GM23338 (cell line): Measurements from ENCODE around the gene SETBP1. TPM values are rescaled to one million over a fixed set of nuclear protein-coding genes. Genes with fewer than 3 reads are reported as not detected.

Source experiments
- ATAC-seq: fragments of 200-7000 bp; cut with Tn5 transposase; 3 replicates; pipeline ENCODE4 v1.9.1; 2020
- DNase-seq: peaks from one replicate; pipeline ENCODE4 v3.0.0-alpha.2; 2015; ENCODE audit warnings: low spot score
- H2AFZ ChIP-seq: fragments of 200-600 bp; sonication (generic); 2 replicates; pipeline ENCODE4 v1.8.0; 2016; ENCODE audit warnings: antibody characterized with exemption, mild to moderate bottlenecking, moderate library complexity
- H3F3A ChIP-seq: fragments of 200-600 bp; sonication (generic); replicated peaks from 2 replicates; pipeline ENCODE4 v1.8.0; 2017; ENCODE audit warnings: antibody characterized with exemption, mixed run types, low read depth
- H3K27ac ChIP-seq: fragments of 200-600 bp; sonication (generic); 2 replicates; pipeline ENCODE4 v1.6.1; 2016; ENCODE audit warnings: low read depth
- H3K27me3 ChIP-seq: fragments of 200-600 bp; sonication (generic); 2 replicates; pipeline ENCODE4 v1.8.0; 2016; ENCODE audit warnings: mild to moderate bottlenecking, mixed run types, moderate library complexity; ENCODE audit not compliant: insufficient read depth
- H3K36me3 ChIP-seq: fragments of 200-600 bp; sonication (generic); 2 replicates; pipeline ENCODE4 v1.8.0; 2016; ENCODE audit warnings: mild to moderate bottlenecking; ENCODE audit not compliant: insufficient read depth
- H3K4me1 ChIP-seq: fragments of 200-600 bp; sonication (generic); 2 replicates; pipeline ENCODE4 v1.8.0; 2016; ENCODE audit warnings: mild to moderate bottlenecking, moderate library complexity; ENCODE audit not compliant: insufficient read depth
- H3K4me2 ChIP-seq: fragments of 200-600 bp; sonication (generic); 2 replicates; pipeline ENCODE4 v1.7.1; 2017; ENCODE audit warnings: mixed run types
- H3K4me3 ChIP-seq: fragments of 200-600 bp; sonication (generic); 2 replicates; pipeline ENCODE4 v1.6.1; 2016; ENCODE audit warnings: mixed run types
- H3K79me2 ChIP-seq: fragments of 200-600 bp; sonication (generic); replicated peaks from 2 replicates; pipeline ENCODE4 v1.8.0; 2017; ENCODE audit warnings: mild to moderate bottlenecking; ENCODE audit not compliant: insufficient read depth
- H3K9me2 ChIP-seq: fragments of 200-600 bp; sonication (generic); 2 replicates; pipeline ENCODE4 v1.8.0; 2017; ENCODE audit not compliant: insufficient read depth
- H4K20me1 ChIP-seq: fragments of 200-600 bp; sonication (generic); replicated peaks from 2 replicates; pipeline ENCODE4 v1.8.0; 2017; ENCODE audit warnings: mild to moderate bottlenecking; ENCODE audit not compliant: insufficient read depth
- H3K27ac Mint-ChIP-seq: 2 replicates; pipeline ENCODE4 v1.8.0; 2020; ENCODE audit warnings: inconsistent platforms, mild to moderate bottlenecking, moderate library complexity, mixed read lengths
- H3K27me3 Mint-ChIP-seq: 3 replicates; pipeline ENCODE4 v1.8.0; 2022; ENCODE audit warnings: low read depth, mild to moderate bottlenecking, moderate library complexity, mixed read lengths, inconsistent platforms; ENCODE audit not compliant: insufficient read depth, poor library complexity
- H3K36me3 Mint-ChIP-seq: 3 replicates; pipeline ENCODE4 v1.8.0; 2021; ENCODE audit warnings: low read depth, mild to moderate bottlenecking, inconsistent platforms, moderate library complexity, mixed read lengths
- H3K4me1 Mint-ChIP-seq: 3 replicates; pipeline ENCODE4 v1.8.0; 2020; ENCODE audit warnings: mild to moderate bottlenecking, inconsistent platforms, mixed read lengths
- H3K4me3 Mint-ChIP-seq: 3 replicates; pipeline ENCODE4 v1.8.0; 2021; ENCODE audit warnings: moderate library complexity, mild to moderate bottlenecking, inconsistent platforms, mixed read lengths
- H3K9me3 Mint-ChIP-seq: 3 replicates; pipeline ENCODE4 v1.8.0; 2020; ENCODE audit warnings: moderate library complexity, mild to moderate bottlenecking, inconsistent platforms, mixed read lengths
- CREB1 ChIP-seq: fragments of 250-450 bp; sonication (Bioruptor Pico); IDR thresholded peaks from 2 replicates; pipeline ENCODE4 v1.5.0; 2020; ENCODE audit warnings: low read depth, mild to moderate bottlenecking, moderate library complexity
- CTCF ChIP-seq, 2 experiments: fragments of 200-600 bp in 1 of 2; sonication (generic) in 1 of 2; conservative IDR thresholded peaks; 2 replicates each; pipeline versions ENCODE4 v1.5.1 to v1.6.1; 2016 to 2017; ENCODE audit warnings: antibody characterized with exemption in 2 of 2, low read depth in 2 of 2, mild to moderate bottlenecking in 2 of 2, moderate library complexity in 1 of 2
- ETS1 ChIP-seq: IDR thresholded peaks from 2 replicates; pipeline ENCODE4 v1.6.1; 2016; ENCODE audit warnings: antibody characterized with exemption
- EZH2 ChIP-seq: fragments of 200-600 bp; sonication (generic); IDR thresholded peaks from one replicate; pipeline ENCODE4 v1.8.0; 2017; ENCODE audit warnings: antibody characterized with exemption, mild to moderate bottlenecking, low read depth; ENCODE audit not compliant: unreplicated experiment
- JUNB ChIP-seq: IDR thresholded peaks from one replicate; pipeline ENCODE4 v1.6.1; 2016; ENCODE audit warnings: antibody characterized with exemption; ENCODE audit not compliant: unreplicated experiment
- NANOG ChIP-seq: IDR thresholded peaks from 2 replicates; pipeline ENCODE4 v1.6.1; 2016; ENCODE audit warnings: antibody characterized with exemption, borderline replicate concordance
- POLR2AphosphoS5 ChIP-seq: IDR thresholded peaks from 2 replicates; pipeline ENCODE4 v1.6.1; 2016; ENCODE audit warnings: antibody characterized with exemption, low read depth
- REST ChIP-seq: IDR thresholded peaks from one replicate; pipeline ENCODE4 v1.6.1; 2018; ENCODE audit warnings: antibody characterized with exemption; ENCODE audit not compliant: unreplicated experiment
- ZNF114 ChIP-seq: fragments of 250-450 bp; sonication (Bioruptor Pico); IDR thresholded peaks from 2 replicates; pipeline ENCODE4 v1.5.0; 2020; ENCODE audit warnings: mild to moderate bottlenecking, moderate library complexity
- ZNF331 ChIP-seq: fragments of 250-450 bp; sonication (Bioruptor Pico); IDR thresholded peaks from 2 replicates; pipeline ENCODE4 v1.5.0; 2020; ENCODE audit warnings: low read depth, mild to moderate bottlenecking, moderate library complexity
- ZNF462 ChIP-seq: fragments of 250-450 bp; sonication (Bioruptor Pico); IDR thresholded peaks from 2 replicates; pipeline ENCODE4 v1.5.0; 2020; ENCODE audit warnings: mild to moderate bottlenecking, moderate library complexity
- polyA plus RNA-seq: library from polyadenylated mRNA; unstranded; fragments of >200 nt; fragmentation: Nextera tagmentation; extraction: Ambion mirVana; gene quantifications from 2 replicates; pipeline ENCODE4 v1.2.1, GENCODE V29; 2016
- total RNA-seq: library from RNA; depleted of rRNA; stranded (reverse); fragments of >200 nt; shearing (Covaris generic); gene quantifications from 2 replicates; pipeline ENCODE4 v1.2.3, GENCODE V29; 2014

Gene SETBP1
- total and polyA plus RNA-seq, 2 experiments from 2014 or later: 1.6 to 5.5 TPM

GRCh38 chr18:44672506-44672905 is 8.2 kb upstream of the SETBP1 start (continued):
- TF ChIP-seq ETS1: no peak

DNA sequence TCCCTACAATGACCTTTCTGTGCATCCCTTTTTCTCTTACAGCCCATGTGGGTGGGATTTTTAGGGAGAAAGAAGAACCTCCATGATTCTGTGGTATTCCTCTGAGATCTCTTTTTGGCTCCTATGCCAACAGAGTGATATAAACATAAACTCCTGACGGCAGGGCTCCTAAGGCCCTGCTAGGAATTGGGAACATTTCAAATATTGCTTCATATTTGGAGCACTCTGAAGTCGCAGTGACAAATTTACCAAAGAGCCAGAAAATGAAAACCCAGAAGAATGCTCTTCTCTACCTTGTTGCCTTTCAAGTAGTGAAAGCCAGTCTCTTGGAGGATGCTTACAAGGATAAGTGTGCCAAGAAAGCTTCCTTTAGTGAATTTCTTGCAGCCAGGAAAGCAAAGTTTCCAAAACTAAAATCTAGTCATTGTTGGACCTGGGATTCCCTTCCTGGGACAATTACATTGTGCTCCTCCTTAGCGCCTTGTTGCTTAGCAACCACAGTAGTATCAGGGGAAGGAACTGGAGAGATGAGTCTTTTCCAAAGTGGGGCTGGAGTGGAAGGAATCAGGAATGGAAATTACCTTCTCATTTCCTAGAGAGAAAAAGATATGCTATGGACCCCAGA is 7.3 kb upstream of the SETBP1 start:
- Histone ChIP-seq H3K36me3 (no peaks in the 10 kb centered on the region), H3K27ac (no peak overlapping the region), H4K20me1 (no peaks in the 10 kb centered on the region), H3K79me2 (no peaks in the 10 kb centered on the region), H3K4me1 (peaks cover under 1% of the 10 kb centered on the region; the same call in 1 of the 2 replicates), H2AFZ (no peak overlapping the region), H3K9me2 (0 out of 2 replicates have a peak, but pooled peaks cover 3% of the 10 kb centered on the region), H3K4me2 (no peak overlapping the region), H3F3A (no peaks in the 10 kb centered on the region), H3K4me3 (no peak overlapping the region), H3K27me3 (no peaks in the 10 kb centered on the region; the same call in 1 of the 2 replicates)
- Mint-ChIP-seq H3K27ac (no peak overlapping the region), H3K36me3 (no peaks in the 10 kb centered on the region), H3K9me3 (no peaks in the 10 kb centered on the region), H3K27me3 (no peaks in the 10 kb centered on the region), H3K4me3 (no peak overlapping the region), H3K4me1 (peaks cover 15% of the 10 kb centered on the region)
- DNase-seq: no peak
- no peak for ATAC-seq
- TF ChIP-seq ZNF114 (CRISPR knock-in tag) (no peak), ZNF462 (no peak), ZNF331 (CRISPR knock-in tag) (no peak), CTCF (conservative IDR thresholded peaks at IDR 0.05; ENCODE audit: low read depth in 2 of 2) (no peak), REST (no peak), ETS1 (no peak), JUNB (no peak), CREB1 (CRISPR knock-in tag) (no peak), NANOG (no peak), POLR2AphosphoS5 (no peak), EZH2 (no peak)
